AG04450 (cell line): Measurements from ENCODE around the gene UBE2J1. TPM values are rescaled to one million over a fixed set of nuclear protein-coding genes. Genes with fewer than 3 reads are reported as not detected.
A peak's percentile ranks its signal among the peaks of the same experiment; 100 is the strongest.
"Not testable (repeated sequence)": the region's sequence is repeated elsewhere in the genome, so short reads cannot be mapped to it uniquely, and the experiment has no call there.

Source experiments
- CTCF ChIA-PET: fragments of 300-600, 350-600 bp; formaldehyde crosslinking; extraction: SDS; loops from one replicate; lab custom pipeline; 2022; ENCODE audit warnings: antibody characterized with exemption, inconsistent platforms; lab: Charles Lee
- POLR2A ChIA-PET: fragments of 350-600 bp; formaldehyde crosslinking; extraction: SDS; loops from one replicate; lab custom pipeline; 2021; ENCODE audit warnings: antibody characterized with exemption, inconsistent platforms; lab: Yijun Ruan, JAX
- DNase-seq: peaks from one replicate; pipeline ENCODE4 v3.0.0-alpha.2; 2011; ENCODE audit warnings: low read depth, low spot score
- H3K27ac ChIP-seq: one replicate; pipeline ENCODE4 v1.5.1; 2012; ENCODE audit warnings: low read depth, low read length, control low read depth
- H3K27me3 ChIP-seq: one replicate; pipeline ENCODE4 v1.6.0; 2012; ENCODE audit warnings: low read length; ENCODE audit not compliant: control insufficient read depth, insufficient read depth
- H3K4me3 ChIP-seq: 2 replicates; pipeline ENCODE4 v1.5.1; 2011; ENCODE audit warnings: mild to moderate bottlenecking, low read depth, low read length, control low read depth
- H3K9me3 ChIP-seq: 2 replicates; pipeline ENCODE4 v1.5.1; 2012; ENCODE audit warnings: low read length; ENCODE audit not compliant: control insufficient read depth, insufficient read depth
- CTCF ChIP-seq: IDR thresholded peaks from 2 replicates; pipeline ENCODE4 v1.5.1; 2011; ENCODE audit warnings: low read depth, low read length, control low read depth, inconsistent platforms
- polyA plus RNA-seq: library from polyadenylated mRNA; depleted of rRNA; stranded (reverse); fragments of >200 nt; gene quantifications from 2 replicates; pipeline ENCODE4 v1.2.3, GENCODE V29; 2011

The UBE2J1 gene
- polyA plus RNA-seq, 1 experiment = 49.4 TPM

- H3K27me3 ChIP-seq = peaks cover 14% of the 10 kb centered on the region
- DNase-seq = no peak
- H3K27ac ChIP-seq = no peak overlapping the region
- H3K4me3 ChIP-seq = no peak overlapping the region
- CTCF ChIA-PET = interaction anchor here (0.6 to 2.3 kb wide), 13 partner anchors 9 to 330 kb away, joined by 3 to 22 read pairs (median 5); partner anchors contain the start of gene UBE2J1
- POLR2A ChIA-PET = no interaction called here
- H3K9me3 ChIP-seq = no peaks in the 10 kb centered on the region
- TF ChIP-seq CTCF = peak; percentile 75
Measured at GRCh38 chr6:89311853-89312531, 40.5 kb downstream of the UBE2J1 start.

GRCh38 chr6:89311530-89311852, 41.0 kb downstream of the UBE2J1 start:
- Histone ChIP-seq H3K9me3 (no peaks in the 10 kb centered on the region), H3K27me3 (peaks cover 18% of the 10 kb centered on the region), H3K4me3 (no peak overlapping the region), H3K27ac (no peak overlapping the region)
- DNase-seq = no peak
- POLR2A ChIA-PET = no interaction called here
- CTCF ChIA-PET = interaction anchor here (0.6 to 2.3 kb wide), 12 partner anchors 9 to 329 kb away, joined by 3 to 22 read pairs (median 6); partner anchors contain the start of gene UBE2J1
- no peak for TF ChIP-seq CTCF

GRCh38 chr6:89310929-89311328, 41.6 kb downstream of the UBE2J1 start:
- ChIA-PET POLR2A (no interaction called here), CTCF (interaction anchor here (0.6 to 2.3 kb wide), 7 partner anchors 8 to 300 kb away, joined by 3 to 22 read pairs (median 9); partner anchors contain the start of gene UBE2J1)
- no peak overlapping the region for H3K27ac ChIP-seq
- DNase-seq = no peak
- H3K4me3 ChIP-seq = no peak overlapping the region
- H3K27me3 ChIP-seq = peaks cover 20% of the 10 kb centered on the region
- TF ChIP-seq CTCF = no peak
- no peaks in the 10 kb centered on the region for H3K9me3 ChIP-seq

- POLR2A ChIA-PET = no interaction called here
- no peak for DNase-seq
- Histone ChIP-seq H3K4me3 (no peak overlapping the region), H3K9me3 (no peaks in the 10 kb centered on the region), H3K27me3 (peaks cover 31% of the 10 kb centered on the region), H3K27ac (no peak overlapping the region)
- no peak for TF ChIP-seq CTCF
- CTCF ChIA-PET = no interaction called here
Measured at GRCh38 chr6:89308525-89309395, 43.8 kb downstream of the UBE2J1 start.

GRCh38 chr6:89304517-89304916, 48.0 kb downstream of the UBE2J1 start:
- POLR2A ChIA-PET, H3K4me3 ChIP-seq, H3K27ac ChIP-seq, DNase-seq: not testable (repeated sequence)
- Histone ChIP-seq H3K27me3 (peaks cover 66% of the 10 kb centered on the region), H3K9me3 (peaks cover 14% of the 10 kb centered on the region)
- CTCF ChIA-PET = interaction anchor here (0.7 kb wide), 1 partner anchor 36 kb away, joined by 7 read pairs; no protein-coding TSS in a partner anchor
